T-helper 9 cell (primary cell): ENCODE results near the gene CARMIL1.

ENCODE experiments used
- DNase-seq: peaks from one replicate; pipeline ENCODE4 v3.0.0-alpha.2; 2020
- total RNA-seq, 2 donors: gene quantifications; one replicate each; lab custom pipeline; 2026; lab: John Stamatoyannopoulos, UW

CARMIL1 gene
- 7.5 to 11.8 reads per million in 2 donors for total RNA-seq

DNA sequence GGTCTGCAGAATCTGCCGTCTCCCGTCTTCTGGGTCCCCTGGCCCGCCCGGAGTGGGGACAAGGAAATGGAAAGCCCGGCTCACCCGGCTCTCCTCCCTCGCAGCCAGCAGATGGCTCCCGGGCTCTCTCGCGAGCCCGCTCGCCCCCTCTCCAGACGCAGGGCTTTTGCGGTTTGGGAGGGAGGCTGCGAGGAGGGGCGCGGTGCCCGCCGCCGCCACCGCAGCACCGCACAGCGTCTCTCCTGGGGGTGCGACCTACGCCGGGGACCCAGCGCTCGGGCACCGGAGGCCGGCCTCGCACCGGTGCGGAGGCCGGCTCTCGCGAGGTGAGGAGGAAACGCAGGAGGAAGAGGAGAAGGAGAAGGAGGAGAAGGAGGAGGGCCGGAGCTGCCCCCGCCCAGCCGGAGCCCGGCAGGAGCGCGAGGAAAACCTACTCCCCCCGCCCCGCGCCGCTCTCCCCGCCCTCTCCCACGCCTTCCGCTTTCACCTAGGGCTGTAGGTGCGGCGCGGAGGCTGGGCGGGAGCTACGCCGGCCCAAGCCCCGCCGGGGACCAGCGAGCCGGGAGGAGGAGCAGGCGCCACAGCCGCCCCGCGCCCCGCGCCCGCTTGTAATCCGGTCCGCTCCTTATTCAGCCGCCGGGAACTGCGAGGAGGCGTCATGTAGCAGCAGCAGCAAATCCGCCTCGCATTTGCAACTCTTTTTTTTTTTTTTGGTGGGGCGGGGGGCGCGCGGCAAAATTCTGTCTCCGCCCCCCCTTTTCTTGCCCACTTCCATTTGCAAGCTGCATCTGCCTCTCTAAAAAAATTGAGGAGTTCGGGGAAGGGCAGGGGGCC, at the start of gene CARMIL1:
Gene CARMIL1, plus strand, starts transcription at position 461 of the 834 bp plus-strand sequence. CDS start 422 bp downstream, outside the sequence.
- DNase-seq, result peak; percentile 57

DNA sequence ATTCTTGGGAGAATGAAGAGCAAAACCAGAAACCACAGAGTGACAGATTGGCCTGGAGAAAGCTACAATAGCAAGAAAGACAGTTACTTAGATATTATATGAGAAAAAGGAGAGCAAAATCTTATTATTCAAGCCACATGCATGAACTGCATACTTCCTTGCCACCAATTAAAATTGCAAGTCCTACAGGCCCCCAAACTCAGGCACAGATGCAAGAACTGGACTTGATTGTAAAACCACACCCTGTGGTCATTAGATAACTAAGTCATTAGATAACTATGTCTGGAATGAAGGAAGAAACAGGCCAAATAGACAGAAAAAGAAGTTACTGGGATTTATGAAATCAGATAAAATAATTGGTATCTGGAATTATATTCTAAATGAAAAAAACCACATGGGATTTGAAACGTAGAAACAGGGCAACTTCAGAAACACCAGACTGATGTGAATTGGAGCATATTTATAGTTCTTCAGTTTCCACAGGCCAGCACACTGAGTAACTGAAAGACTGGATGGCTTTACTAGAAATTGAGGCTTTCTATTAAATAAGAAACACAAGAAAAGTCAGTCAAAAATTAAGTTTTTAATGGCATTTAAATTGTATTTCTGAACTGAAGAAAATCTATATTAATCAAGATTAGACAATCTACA, 49.4 kb upstream of the CARMIL1 start:
- DNase-seq, result no peak

DNA sequence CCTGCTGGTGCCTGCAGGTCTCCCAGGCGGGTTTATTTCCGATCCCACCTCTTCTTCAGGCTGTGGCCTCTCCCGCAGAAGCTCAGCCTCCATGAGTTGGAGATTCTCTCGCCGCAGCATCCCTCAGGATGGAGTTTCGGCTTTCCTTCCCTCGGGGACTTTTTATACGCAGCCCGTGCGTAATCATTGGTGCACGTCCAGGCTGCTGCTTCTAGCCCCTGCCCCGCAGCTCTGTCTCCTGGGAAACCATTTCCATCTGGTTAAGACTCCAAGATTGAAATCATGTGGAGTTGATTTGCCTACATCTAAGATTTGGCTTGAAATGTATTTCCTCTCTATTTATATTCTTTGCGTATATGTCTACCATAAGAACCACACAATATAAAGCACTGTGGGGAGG, 46.7 kb upstream of the CARMIL1 start:
- no peak for DNase-seq

DNA sequence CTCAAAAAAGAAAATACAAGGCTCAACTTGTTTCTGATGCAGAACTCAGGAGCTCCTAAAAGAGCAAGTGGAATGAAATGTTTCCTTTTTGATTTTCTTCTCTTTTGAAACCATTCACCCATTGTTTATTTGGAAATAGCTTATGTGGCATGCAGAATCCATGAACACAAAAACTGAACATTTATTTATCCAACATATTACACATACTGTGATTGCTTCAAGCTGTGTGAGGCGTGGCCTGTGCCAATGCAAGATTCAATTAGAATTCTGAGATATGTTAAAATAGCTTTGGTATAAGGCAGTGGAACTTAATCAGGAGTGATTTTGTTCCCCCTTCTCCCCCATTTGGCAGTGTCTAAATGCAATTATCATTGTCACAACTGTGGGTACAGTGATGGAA, 45.9 kb upstream of the CARMIL1 start:
- DNase-seq, result no peak

DNA sequence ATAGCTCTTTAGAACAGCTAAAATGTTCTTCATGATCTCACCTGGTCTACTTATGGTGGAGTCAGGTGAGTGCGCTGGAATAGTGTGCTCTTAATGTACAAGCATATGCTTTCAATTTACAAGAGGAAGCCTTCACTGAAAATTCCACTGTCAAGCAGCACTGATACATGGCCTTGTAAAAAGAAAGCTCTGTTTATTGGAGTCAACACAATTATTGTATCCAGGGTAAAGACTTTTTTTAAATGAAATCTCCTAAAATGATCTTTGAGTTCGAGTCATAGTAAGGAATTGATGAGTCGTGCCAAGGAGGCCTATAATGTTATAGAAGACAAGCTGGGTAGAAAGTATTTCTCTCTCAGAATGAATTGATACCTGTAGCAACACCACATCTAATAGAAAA, 41.6 kb upstream of the CARMIL1 start:
- no peak for DNase-seq

DNA sequence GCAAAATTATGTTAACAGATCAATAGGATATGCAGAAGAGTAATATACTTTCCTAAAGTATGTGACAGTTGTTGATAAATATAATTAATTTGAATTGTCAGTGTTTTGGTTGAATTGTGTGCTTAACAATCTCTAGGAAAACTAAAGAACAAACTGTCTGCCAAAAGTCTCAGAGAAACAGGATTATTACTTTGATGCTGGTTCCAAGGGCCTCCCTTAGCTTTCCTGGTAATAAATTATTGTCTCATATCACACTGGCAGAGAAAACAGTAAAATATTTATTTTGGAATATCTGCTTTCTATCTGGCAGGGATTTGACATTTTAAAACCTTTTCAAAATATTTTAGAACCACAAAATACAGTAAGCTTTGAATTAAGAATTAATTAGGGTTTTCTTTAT, 40.1 kb upstream of the CARMIL1 start:
- DNase-seq, result no peak

DNA sequence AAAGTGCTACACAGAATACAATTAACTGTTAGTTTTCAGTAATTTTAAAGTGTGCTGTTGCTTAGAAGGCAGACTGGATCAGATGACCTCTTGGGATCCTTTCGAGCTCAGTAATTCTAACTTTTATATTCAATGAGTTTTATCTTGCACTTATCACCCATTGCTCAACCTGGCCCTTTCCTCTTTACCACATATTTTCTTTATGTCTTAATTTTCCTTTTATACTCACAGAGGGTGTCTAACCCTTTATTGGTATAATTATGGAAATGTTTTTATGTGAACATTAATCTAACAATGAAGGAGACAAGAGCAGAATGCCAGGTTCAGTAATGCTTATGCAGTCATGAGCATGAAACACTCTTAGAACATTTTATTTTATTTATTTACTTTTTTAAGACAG, 39.7 kb upstream of the CARMIL1 start:
- DNase-seq, result no peak

DNA sequence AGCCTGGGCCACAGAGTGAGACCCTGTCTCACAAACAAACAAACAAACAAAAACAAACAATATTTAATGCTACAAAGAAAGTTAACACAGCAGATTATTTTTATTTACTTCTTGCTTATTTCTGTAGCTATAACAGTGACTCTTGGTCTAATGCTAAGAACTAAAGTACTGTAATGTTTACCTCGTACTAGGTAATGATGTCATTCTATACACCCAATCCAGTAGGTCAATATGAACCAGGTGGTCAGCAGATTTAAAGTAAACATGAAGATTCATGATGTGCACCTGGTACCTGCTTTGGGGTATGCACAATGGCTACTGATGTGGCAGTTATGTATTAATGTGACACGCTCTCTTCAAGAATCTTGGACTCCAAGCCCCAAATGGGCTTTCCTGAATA, 36.6 kb upstream of the CARMIL1 start:
- no peak for DNase-seq

DNA sequence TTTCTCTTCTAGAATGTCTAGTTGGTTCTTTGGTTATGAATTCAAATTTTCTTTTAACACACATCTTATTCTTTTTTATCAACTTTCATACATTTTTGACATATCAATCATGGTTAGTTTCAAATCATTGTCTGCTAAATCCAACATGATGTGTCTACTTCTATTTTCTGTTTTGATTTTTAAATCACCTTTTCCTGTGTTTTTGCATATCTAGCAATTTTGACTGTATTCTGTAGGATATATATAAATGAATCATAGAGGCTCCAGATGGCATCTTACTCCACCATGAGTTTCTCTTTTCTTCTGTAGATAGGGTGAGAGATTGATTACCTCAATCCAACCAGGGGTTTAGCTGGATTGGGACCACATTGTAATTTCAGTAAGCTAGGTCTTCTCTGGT, 34.3 kb upstream of the CARMIL1 start:
- DNase-seq, result no peak

DNA sequence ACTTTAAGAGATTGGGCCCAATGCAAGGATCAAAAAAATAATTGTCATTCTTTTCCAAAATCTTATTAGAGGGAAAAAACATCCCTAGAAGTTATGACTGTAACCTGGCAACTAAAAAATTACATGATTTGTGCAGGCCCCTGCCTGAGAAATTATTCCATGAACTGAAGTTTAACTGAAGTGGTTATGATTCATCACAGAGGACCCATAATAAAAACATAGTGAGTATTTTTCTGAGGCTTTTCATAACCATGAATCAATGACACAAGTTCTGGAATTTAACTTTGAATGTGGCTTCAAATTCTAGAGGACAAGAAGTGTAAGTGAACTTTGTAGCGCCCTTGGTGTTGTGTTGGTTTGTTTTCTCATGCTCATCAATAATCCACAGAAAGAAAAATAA, 31.1 kb upstream of the CARMIL1 start:
- DNase-seq, result no peak

DNA sequence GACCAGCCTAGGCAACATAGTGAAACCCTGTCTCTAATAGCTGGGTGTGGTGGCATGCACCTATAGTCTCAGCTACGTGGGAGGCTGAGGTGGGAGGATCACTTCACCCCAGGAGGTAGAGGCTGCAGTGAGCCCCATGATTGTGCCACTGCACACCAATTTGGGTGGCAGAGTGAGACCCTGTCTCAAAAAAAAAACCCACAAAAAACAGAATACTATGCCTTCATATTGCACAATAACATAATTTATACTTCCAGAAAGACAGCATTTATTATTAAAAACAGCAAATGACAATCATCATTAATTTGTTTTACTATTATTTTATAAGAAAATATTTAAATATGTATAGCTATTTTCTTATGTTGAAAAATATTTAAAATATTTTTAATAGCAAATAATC, 30.0 kb upstream of the CARMIL1 start:
- DNase-seq, result no peak

DNA sequence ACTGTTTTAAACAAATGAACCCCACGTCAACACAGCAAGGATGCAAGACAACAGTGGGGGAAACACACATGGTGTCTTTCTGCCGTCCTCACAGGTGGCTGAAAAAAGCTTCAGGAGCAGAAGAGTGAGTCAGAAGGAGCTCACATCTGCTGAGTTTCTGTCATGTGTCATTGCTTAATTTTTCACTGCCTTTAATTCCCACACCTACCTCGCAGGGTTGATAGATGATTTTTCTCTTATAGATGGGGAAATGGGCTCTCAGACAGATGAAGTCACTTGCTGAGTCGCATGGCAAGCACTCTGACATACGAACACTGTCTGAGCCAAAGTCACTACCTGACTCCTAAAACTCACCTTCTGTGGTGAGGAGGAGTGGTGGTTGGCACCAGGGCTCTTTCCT, 28.3 kb upstream of the CARMIL1 start:
- DNase-seq, result no peak

DNA sequence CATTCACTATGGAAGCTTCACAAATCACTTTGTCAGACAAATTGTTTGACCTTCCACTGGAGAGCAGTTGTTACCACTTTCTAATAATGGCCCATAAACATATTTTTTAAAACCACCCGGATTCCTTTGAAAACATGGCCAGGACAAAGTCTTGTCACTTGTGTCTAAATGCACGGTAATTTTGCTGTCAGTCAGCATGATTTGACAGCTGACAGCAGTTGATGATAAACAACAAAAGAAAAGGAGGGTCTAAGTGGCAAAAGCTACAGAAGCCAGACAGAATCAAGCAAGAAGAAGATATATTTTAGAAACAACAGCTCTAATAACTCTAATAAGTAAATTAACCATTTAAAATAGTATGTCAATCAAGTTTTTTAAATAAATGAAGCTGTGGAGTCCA, 27.7 kb upstream of the CARMIL1 start:
- no peak for DNase-seq

DNA sequence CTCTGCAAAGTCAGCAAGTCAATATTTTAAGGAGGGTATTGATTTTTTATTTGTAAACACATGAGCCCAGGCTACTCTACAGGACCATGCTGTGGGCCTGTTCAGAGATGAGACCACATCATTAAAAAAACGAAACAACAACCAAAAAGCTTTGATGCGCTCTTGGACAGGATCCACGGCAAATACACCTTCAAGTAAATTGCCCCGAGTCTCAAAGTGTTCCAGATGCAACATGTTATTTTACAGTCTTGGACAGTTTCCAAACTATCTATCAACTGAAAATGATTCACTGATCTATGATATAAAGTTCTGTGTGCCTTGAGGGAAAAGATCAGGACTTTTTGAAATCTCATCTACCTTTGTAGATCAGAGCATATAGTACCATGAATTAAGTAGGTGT, 25.8 kb upstream of the CARMIL1 start:
- no peak for DNase-seq

DNA sequence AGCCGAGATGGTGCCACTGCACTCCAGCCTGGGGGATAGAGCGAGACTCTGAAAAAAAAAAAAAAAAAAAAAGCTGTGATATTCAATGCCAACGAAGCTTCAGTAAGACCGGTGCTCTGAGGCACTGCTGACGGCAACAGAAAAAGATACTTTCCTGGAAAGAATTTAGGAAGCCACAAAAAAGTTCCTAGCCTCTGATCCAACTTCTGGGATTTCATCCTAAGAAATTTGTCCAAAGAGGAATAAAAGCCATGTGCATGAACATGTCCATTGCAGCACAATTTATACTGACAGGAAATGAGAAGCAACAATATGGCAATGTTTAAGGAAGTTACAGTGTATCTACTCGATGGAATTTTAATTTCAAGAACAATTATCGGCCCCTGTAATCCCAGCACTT, 24.5 kb upstream of the CARMIL1 start:
- DNase-seq, result no peak

DNA sequence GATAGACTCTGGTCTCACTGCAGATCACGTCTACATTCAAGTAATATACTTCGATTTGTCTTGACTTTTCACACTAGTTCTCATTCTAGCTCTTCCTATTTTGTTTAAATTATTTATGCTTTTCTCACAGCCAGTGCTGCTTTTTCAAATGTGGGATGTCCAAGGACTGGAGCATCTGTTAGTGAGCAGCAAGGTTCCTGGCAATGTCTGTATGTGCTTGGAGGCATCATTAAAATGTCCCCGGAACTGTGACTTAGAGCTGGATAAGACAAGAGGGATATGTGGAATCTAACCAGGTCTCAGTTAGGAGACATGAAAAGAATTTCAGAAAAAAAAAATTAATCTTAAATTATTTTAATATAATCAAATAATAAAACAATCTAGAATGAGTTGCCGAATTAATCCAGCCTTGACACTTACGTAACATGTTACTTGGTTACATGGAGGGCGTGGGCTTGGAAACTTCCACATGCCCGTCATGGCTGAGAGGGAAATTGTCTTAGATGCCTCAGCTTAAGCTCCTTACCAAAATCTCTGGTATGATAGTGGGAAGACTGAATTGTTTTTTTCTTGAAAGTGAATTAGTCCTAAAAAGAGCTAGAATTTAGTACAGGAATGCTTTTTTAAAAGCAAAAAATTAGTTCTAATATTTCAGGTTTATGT, 21.4 kb upstream of the CARMIL1 start:
- no peak for DNase-seq

DNA sequence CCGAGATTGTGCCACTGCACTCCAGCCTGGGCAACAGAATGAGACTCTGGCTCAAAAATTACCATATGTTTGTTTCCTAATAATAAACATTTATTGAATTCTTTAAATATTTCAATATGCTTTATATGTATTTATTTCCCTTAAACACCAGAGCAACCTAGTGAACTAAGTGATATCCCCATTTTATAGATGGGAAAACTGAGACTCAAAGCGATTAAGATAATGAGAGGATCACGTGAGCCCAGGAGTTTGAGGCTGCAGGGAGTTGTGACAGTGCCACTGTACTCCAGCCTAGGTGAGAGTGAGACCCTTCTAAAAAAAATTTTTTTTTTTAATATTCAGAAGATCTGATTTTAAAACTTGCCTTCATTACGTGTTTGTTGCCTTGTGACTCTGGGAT, 19.4 kb upstream of the CARMIL1 start:
- DNase-seq, result no peak

DNA sequence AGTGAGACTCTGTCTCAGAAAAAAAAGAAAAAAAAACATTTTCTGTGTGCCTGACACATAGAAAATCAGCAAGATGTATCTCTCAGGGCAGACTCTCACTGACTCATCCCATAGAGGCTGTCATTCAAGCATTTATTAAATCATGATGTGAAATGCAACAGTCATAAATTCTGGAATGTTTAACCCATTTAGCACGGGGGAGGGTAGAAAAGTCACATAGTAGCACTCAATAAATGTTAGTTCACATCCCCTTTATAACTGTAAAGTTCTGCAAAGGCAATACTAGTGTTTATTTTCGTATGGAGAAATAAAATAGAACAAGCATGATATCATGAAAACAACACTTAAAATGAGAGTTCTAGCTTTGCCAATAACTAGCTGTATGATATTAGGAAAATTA, 15.5 kb upstream of the CARMIL1 start:
- DNase-seq, result no peak

DNA sequence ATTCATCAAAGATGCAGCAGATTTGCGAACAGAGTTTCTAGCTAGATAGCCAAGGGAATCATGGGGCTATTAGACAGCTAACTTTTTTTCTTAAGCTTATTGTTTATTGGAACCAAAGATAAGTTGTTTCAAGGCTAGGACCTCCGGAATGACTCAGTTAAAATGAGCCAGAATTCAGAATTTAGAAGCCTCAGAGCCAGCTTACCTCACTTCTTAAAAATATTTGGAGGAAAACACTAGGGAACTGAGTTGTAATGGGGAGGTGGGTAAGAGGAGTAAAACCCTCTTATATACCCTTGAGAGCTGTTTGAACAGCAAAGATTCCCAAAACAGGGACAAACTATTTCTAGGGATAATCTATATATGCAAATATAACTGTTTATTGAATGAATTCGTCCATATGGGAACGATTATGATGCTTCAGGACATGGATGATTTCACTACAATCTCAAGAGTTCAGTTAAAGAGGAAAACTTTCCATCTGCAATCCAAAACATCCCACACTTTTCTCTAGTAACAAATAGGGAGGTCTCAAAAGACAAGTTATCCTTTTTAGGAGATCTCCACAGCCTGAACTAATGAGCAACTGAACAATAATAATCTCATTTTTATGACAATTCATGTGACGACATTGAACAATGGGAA, 12.6 kb upstream of the CARMIL1 start:
- no peak for DNase-seq

DNA sequence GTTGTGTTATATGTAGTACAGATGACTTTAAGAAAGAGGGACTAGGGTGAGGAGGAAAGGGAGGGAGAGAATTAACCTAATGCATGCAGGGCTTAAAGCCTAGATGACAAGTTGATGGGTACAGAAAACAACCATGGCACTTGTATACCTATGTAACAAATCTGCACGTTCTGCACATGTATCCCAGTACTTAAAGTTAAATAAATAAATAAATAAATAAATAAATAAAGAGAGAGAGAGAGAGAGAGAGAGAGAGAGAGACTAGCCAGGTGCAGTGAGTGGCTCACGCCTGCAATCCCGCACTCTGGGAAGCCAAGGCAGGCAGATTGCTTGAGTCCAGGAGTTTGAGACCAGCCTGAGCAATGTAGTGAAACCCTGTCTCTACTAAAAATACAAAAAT, 11.5 kb upstream of the CARMIL1 start:
- DNase-seq, result no peak

DNA sequence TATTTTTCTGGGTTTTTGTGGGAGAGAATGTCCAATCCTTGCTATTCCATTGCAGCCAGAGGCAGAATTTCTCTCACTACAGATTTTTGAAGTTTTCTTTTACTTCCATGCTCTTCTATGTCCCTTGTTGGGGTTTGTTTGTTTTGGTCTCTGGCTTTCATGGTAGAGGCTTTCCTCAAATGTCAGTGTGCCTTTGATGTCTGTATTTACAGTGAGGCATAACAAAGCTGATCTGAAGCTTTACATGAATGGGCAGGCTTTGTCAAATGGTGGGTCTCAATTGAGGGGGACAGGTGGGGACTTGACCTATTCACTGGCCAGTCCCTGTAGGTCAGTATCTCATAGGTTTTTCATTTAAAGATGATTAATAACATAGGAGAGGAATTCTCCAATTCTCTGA, 8.6 kb upstream of the CARMIL1 start:
- no peak for DNase-seq

DNA sequence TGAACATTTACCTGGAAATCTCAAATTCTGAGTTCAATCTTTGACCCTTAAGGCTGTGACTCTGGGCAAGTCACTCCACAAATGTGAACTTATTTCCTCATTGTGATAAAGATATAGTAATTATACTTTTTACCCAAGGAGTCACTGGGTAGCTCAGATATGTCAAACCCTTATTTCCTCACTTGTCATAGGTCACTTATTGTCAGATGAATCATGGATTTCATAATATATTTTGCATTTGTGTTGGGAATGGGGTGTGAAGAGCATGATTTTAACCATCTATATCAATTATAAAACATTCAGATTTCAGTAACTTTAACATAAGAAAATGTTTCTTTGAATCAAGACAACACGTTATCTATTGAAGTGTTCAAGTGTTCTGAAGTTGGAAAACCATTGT, 3.7 kb upstream of the CARMIL1 start:
- no peak for DNase-seq

DNA sequence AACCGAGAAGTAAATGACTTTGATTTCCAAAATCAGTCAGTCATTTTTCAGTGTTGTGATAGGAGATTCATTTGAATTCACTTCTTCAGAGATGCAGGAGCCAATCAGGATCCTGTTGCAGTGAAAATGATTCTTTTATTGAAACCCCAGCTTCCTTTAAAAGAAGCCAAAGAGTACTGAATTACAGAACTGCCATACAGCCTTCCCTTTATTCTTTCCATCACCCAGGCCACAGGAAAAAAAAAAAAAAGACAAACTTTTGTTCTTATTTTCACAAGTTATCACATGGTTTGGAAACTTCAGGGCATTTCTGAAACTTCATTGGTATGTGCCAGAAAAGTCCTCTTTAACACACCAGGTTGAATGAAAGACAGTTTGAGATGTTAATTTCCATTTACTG, 1.8 kb upstream of the CARMIL1 start:
- DNase-seq, result no peak

DNA sequence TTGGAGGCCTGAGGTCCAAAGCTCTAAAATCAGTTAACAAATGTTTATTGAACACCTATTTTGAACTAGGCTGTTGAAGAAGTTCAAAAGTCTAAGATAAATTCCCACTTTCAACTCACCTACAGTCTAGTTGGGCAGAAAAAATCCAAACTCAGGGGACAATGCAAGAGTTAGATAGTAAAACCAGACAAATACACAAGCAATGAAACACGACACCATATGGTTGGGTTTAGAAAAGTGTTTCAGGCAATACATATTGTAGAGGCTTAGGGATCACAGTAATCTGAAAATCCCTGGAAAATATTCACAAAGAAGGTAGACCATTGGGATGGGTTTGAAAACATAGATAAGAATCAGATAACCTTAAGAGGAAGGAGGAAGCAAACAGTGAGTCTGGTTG, 1.3 kb upstream of the CARMIL1 start:
- no peak for DNase-seq
